NCI-H345 treated with DMSO at 0.1 percent for 48 hours (cell line): Measurements from ENCODE around the gene CHST4.
"Not testable (repeated sequence)": the region's sequence is repeated elsewhere in the genome, so short reads cannot be mapped to it uniquely, and the experiment has no call there.

ENCODE experiments used
- DNase-seq: peaks from one replicate; lab custom pipeline; 2025; ENCODE audit not compliant: unreplicated experiment; lab: John Stamatoyannopoulos, UW

Gene CHST4

DNA sequence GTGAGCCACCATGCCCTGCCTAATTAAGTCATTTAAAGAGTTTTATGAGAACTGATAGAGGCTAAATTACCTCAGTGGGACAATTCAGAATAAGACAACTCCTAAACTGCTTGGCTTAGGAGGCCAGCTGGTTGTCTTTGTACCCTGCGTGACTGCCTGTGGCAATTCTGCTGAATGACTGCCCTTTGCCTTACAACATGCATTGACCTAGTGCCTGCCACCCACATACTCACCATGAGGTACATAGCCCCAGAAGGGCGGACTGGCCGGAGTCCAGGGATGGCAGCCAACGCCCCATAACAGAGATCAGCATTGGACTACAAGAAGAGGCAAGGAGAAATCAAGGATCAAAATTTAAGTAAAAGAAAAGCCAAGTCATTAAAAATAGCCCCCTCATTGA is 43.4 kb downstream of the CHST4 start:
- DNase-seq = no peak

DNA sequence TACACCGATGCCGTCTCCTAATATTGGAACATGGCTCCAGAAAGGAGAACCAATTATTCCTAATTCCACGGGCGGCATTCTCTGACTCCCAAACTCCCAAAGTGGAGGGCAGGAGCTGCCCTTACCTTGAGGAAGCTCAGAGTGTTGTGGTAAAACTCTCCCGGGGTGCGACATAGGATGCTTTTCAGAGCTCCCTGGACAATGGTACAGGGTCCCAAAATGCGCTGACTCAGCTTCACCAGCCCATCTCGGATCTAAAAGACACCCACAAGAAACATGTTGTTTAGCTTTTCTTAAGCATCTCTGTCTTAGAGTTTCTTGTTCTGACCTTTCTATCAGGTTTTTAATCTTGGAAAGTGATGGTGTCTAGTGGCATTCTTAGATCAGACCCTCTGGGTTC is 43.9 kb downstream of the CHST4 start:
- no peak for DNase-seq

DNA sequence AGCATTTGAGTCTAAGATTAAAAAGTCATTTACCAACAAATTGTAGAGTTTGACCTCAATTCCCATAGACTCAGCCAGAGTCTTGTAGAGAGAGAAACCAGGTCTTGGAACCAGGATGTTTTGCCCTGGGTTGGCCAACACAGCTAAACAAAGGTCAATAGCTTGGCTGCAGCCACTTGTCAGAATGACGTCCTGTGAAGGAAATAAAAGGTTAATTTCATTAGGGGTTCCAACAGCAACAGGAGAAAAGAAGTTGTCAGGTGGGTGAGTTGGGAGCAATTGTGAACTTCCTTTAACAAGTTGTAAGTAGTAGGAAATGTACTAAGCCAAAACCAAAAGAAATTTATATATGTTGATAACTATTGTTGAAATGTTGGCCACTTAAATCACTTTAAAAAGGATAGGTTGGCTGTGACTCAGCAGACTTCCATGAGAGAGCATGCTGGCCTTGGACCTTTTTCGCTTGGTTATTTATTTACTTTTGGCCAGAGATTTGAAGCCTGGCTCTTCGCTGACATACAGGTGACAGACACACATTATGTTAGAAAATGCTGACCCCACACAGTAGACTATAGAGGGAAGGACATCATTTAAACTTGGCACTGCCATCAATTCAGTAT is 46.4 kb downstream of the CHST4 start:
- no peak for DNase-seq

DNA sequence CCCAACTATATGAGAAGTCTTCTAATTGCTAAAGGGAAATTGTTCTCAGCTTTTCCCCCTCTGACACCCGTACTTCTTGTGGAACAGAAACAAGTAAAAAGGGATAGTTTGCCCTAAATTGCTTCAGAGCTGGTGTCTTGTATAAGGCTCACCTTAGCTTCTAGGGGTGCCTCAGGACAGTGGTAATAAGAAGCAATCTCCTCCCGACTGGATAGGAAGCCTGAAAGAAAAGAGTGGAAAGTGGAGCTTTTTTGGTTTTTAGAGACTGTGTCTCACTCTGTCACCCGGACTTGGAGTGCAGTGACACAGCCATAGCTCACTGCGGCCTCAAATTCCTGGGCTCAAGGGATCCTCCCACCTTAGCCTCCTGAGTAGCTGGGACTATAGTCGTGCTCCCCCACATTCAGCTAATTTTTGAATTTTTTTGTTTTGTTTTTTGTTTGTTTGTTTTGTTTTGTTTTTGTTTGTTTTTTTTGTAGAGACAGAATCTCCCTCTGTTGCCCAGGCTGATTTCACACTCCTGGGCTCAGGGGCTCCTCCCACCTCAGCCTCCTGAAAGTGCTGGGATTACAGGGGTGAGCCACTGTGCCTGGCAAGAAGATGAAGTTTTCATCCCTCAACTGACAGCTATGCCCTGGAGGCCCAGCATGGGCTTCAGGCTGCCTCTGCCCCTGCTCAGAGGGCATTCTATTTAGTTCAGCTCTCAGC is 47.3 kb downstream of the CHST4 start:
- DNase-seq = no peak

DNA sequence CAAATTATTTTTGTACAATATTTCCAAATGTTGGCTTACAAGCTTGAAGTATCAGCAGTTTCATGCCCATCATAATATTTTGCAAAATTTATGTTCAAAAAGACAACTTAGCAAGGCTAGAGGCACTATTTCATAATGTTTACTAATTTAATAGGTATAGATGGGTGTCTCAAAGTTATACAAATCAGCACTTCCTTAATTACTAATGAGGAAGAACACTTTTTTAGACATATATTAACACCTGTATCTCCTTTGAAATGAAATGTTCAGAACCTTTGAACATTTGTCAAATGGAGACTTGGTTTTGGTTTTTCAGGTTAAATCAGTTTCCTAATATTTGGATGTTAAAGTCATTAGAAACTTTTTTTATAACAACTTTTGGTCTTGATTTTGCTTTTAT is 48.5 kb downstream of the CHST4 start:
- DNase-seq = no peak

DNA sequence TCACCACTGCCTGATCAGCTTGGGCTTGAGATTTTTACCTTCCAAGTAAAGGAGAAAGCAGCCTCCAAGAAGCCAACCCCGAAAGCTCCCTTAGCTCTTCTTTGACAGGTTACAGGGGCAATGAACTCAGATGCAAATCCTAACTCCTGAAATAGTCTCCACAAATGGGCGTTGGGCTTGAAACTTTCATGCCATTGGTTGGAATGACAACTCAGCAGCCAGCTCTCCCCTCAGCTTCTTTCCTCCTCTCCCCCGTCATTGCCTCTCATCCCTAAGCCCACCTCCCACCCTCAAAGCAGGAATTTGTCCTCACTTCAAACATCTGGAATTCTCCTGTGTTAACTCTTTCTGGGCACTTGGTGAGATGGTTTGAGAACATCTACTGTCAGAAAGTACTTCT is 50.7 kb downstream of the CHST4 start, which contains the start of gene TAT:
TAT (minus strand) TSS at position 122 of the 400 bp plus-strand sequence. CDS start 677 bp downstream, outside the sequence.
- no peak for DNase-seq

DNA sequence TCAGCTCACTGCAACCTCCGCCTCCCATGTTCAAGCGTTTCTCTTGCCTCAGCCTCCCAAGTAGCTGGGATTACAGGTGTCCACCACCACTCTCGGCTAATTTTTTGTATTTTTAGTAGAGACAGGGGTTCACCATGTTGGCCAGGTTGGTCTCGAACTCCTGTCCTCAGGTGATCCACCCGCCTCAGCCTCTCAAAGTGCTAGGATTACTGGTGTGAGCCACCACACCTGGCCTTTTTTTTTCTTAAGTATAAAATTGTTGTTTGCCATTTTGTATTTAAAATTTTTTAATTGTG is 56.3 kb downstream of the CHST4 start:
- not testable (repeated sequence) for DNase-seq

DNA sequence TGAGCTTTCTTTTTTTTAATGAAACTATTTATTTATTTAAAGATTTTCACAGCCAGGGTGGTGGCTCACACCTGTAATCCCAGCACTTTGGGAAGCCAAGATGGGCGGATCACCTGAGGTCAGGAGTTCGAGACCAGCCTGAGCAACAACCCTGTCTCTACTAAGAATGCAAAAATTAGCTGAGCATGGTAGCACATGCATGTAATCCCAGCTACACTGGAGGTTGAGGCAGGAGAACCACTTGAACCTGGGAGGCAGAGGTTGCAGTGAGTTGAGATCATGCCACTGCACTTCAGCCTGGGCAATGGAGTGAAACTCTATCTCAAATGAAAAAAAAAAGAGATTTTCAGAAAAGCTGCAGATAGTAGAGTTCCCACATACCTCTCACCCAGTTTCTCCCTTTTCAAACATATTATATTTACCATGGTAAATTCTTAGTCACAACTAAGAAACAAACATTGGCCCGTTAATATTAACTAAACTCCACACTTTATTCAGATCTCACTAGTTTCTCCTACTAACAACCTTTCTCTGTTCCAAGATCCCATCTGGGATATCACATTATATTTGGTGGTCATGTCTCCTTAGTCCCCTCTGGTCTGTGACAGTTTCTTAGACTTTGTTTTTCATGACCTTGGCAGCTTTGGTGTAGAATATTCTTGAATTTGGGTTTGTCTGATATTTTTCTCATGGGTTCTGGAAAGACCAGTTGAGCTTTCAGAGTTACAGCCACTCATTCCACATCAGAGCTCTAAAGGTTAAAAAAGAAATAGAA is 58.5 kb downstream of the CHST4 start:
- DNase-seq = no peak

DNA sequence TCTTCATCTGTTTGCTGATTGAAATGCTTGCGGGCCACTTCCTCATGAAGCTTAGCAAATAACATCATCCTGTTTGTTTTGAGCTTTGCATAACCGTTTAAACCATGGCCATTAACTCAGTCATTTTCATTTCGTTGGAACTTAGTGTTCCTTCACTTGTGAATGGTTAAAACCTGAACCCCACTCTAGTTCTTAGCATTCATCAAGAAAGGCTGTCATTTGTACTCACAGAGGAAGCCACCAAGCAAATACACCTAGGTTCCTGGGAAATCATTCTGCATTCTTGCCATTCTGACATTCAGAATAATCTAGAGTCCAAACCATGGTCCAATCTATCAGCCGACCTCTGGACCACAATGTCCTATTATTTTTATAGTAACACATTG is 59.1 kb downstream of the CHST4 start:
- no peak for DNase-seq
